Uterus (tissue), 2 donors: ENCODE measurements around the gene PDLIM4.

Experiments used
- POLR2A ChIP-seq, 2 donors: fragments of 450-650 bp; IDR thresholded peaks; one replicate each; pipeline ENCODE4 v1.6.1; 2016; ENCODE audit warnings: antibody characterized with exemption in 2 of 2, mild to moderate bottlenecking in 1 of 2, moderate library complexity in 1 of 2
- TF ChIP-seq, protein P1 (sequence below), 4 experiments: fragments of 200-600 bp in 2 of 4; fragments of 450-650 bp in 2 of 4; sonication (generic) in 2 of 4; IDR thresholded peaks; one replicate each; pipeline ENCODE4 v1.5.1; 2016 to 2019; ENCODE audit warnings: antibody characterized with exemption in 4 of 4, mild to moderate bottlenecking in 2 of 4, moderate library complexity in 1 of 4

DNA sequence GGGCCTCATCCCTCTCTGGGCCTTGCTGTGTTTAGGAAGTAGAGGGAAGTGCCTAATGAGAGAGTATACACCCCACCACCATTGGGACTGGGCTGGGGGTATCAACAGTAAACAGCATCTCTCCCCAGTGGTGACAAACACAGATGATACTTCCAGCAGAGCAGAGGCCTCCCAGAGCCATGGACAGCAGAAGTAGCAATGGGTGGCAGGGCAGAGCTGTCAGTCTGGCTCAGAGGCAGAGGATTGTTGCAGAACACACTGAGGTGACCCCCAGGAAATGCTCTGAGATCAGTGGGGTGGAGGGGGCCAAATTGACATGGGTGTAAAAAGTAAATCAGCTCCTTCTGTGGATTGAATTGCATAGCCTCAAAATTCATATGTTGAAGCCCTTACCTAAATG is 17.7 kb upstream of the PDLIM4 start:
- TF ChIP-seq, protein P1, sequence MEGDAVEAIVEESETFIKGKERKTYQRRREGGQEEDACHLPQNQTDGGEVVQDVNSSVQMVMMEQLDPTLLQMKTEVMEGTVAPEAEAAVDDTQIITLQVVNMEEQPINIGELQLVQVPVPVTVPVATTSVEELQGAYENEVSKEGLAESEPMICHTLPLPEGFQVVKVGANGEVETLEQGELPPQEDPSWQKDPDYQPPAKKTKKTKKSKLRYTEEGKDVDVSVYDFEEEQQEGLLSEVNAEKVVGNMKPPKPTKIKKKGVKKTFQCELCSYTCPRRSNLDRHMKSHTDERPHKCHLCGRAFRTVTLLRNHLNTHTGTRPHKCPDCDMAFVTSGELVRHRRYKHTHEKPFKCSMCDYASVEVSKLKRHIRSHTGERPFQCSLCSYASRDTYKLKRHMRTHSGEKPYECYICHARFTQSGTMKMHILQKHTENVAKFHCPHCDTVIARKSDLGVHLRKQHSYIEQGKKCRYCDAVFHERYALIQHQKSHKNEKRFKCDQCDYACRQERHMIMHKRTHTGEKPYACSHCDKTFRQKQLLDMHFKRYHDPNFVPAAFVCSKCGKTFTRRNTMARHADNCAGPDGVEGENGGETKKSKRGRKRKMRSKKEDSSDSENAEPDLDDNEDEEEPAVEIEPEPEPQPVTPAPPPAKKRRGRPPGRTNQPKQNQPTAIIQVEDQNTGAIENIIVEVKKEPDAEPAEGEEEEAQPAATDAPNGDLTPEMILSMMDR (IDR thresholded peaks at IDR 0.05), result no peak
- no peak for TF ChIP-seq POLR2A (IDR thresholded peaks at IDR 0.05)
